Hepatocyte (in vitro differentiated cells): ENCODE measurements around the gene RNF224. TPM values are rescaled to one million over a fixed set of nuclear protein-coding genes. Genes with fewer than 3 reads are reported as not detected.

Source experiments
- DNase-seq: peaks from one replicate; pipeline ENCODE4 v3.0.0-alpha.2; 2016; ENCODE audit warnings: low spot score
- H2AFZ ChIP-seq: fragments of 200-600 bp; sonication (generic); 2 replicates; pipeline ENCODE4 v1.6.0; 2016; ENCODE audit warnings: antibody characterized with exemption, mild to moderate bottlenecking
- H3K27ac ChIP-seq: fragments of 200-600 bp; sonication (generic); 2 replicates; pipeline ENCODE4 v1.5.1; 2016; ENCODE audit warnings: mild to moderate bottlenecking
- H3K27me3 ChIP-seq: fragments of 200-600 bp; sonication (generic); 2 replicates; pipeline ENCODE4 v1.6.1; 2016
- H3K36me3 ChIP-seq: fragments of 200-600 bp; sonication (generic); replicated peaks from 2 replicates; pipeline ENCODE4 v1.5.1; 2016; ENCODE audit warnings: low read depth; ENCODE audit not compliant: insufficient read depth
- H3K4me1 ChIP-seq: fragments of 200-600 bp; sonication (generic); 2 replicates; pipeline ENCODE4 v1.5.1; 2016; ENCODE audit warnings: mild to moderate bottlenecking, moderate library complexity; ENCODE audit not compliant: insufficient read depth
- H3K4me2 ChIP-seq: fragments of 200-600 bp; sonication (generic); 2 replicates; pipeline ENCODE4 v1.6.0; 2016
- H3K4me3 ChIP-seq: fragments of 200-600 bp; sonication (generic); 2 replicates; pipeline ENCODE4 v1.5.1; 2016; ENCODE audit warnings: mild to moderate bottlenecking
- H3K79me2 ChIP-seq: fragments of 200-600 bp; sonication (generic); 2 replicates; pipeline ENCODE4 v1.6.0; 2017; ENCODE audit warnings: mild to moderate bottlenecking
- H3K9me2 ChIP-seq: fragments of 200-600 bp; sonication (generic); replicated peaks from 2 replicates; pipeline ENCODE4 v1.6.0; 2017; ENCODE audit warnings: mild to moderate bottlenecking; ENCODE audit not compliant: insufficient read depth
- H3K9me3 ChIP-seq: fragments of 200-600 bp; sonication (generic); 2 replicates; pipeline ENCODE4 v1.5.1; 2016; ENCODE audit warnings: low read depth, mild to moderate bottlenecking
- H4K20me1 ChIP-seq: fragments of 200-600 bp; sonication (generic); 2 replicates; pipeline ENCODE4 v1.6.0; 2016; ENCODE audit warnings: mild to moderate bottlenecking; ENCODE audit not compliant: insufficient read depth, poor library complexity, severe bottlenecking
- CTCF ChIP-seq: fragments of 200-600 bp; sonication (generic); IDR thresholded peaks from 2 replicates; pipeline ENCODE4 v1.5.1; 2016; ENCODE audit warnings: antibody characterized with exemption, mild to moderate bottlenecking; ENCODE audit not compliant: poor library complexity
- EZH2 ChIP-seq: fragments of 200-600 bp; sonication (generic); IDR thresholded peaks from 2 replicates; pipeline ENCODE4 v1.6.1; 2016; ENCODE audit warnings: antibody characterized with exemption, mild to moderate bottlenecking, borderline replicate concordance
- EZH2phosphoT487 ChIP-seq: fragments of 200-600 bp; sonication (generic); IDR thresholded peaks from one replicate; pipeline ENCODE4 v1.6.1; 2018; ENCODE audit warnings: antibody characterized with exemption, mild to moderate bottlenecking, low read depth, moderate library complexity; ENCODE audit not compliant: unreplicated experiment, severe bottlenecking
- WGBS: methylation state at CpG from one replicate; pipeline ENCODE4 v1.1.6; 2016; ENCODE audit warnings: low lambda C conversion rate; ENCODE audit errors: missing lambda C conversion rate; 5-methylcytosine and 5-hydroxymethylcytosine counted together
- polyA plus RNA-seq: library from polyadenylated mRNA; unstranded; fragments of >200 nt; fragmentation: Nextera tagmentation; extraction: Ambion mirVana; gene quantifications from 2 replicates; pipeline ENCODE4 v1.2.1, GENCODE V29; 2016
- total RNA-seq: library from RNA; depleted of rRNA; stranded (reverse); fragments of >200 nt; gene quantifications from 2 replicates; pipeline ENCODE4 v1.2.3, GENCODE V29; 2014

Gene RNF224
- total and polyA plus RNA-seq, 2 experiments from 2014 or later: 1.1 to 1.4 TPM

- no peaks in the 10 kb centered on the region for H3K9me3 ChIP-seq
- peaks cover 15% of the 10 kb centered on the region for H3K79me2 ChIP-seq
- no peak overlapping the region for H3K4me3 ChIP-seq
- TF ChIP-seq EZH2phosphoT487 (no peak), EZH2 (no peak), CTCF (no peak)
- H3K27me3 ChIP-seq: no peaks in the 10 kb centered on the region
- DNase-seq: no peak
- no peak overlapping the region for H3K27ac ChIP-seq
- H3K4me1 ChIP-seq: peaks cover 7% of the 10 kb centered on the region
- peaks cover 4% of the 10 kb centered on the region for H4K20me1 ChIP-seq
- WGBS: 95% methylated on average over 17 of the region's 17 CpGs
- no peaks in the 10 kb centered on the region for H3K36me3 ChIP-seq
- no peaks in the 10 kb centered on the region for H3K9me2 ChIP-seq
- no peak overlapping the region for H3K4me2 ChIP-seq
- H2AFZ ChIP-seq: no peak overlapping the region
Measured at GRCh38 chr9:137182836-137183235, 44.5 kb upstream of the RNF224 start.

GRCh38 chr9:137183980-137184595, 43.2 kb upstream of the RNF224 start:
- 95% methylated on average over 23 of the region's 27 CpGs for WGBS
- H3K9me3 ChIP-seq: no peaks in the 10 kb centered on the region
- peaks cover 4% of the 10 kb centered on the region for H4K20me1 ChIP-seq
- H2AFZ ChIP-seq: no peak overlapping the region
- no peak overlapping the region for H3K4me3 ChIP-seq
- H3K27me3 ChIP-seq: no peaks in the 10 kb centered on the region
- H3K79me2 ChIP-seq: peaks cover 19% of the 10 kb centered on the region
- no peak overlapping the region for H3K27ac ChIP-seq
- no peaks in the 10 kb centered on the region for H3K36me3 ChIP-seq
- no peak overlapping the region for H3K4me2 ChIP-seq
- H3K9me2 ChIP-seq: no peaks in the 10 kb centered on the region
- H3K4me1 ChIP-seq: peaks cover 7% of the 10 kb centered on the region
- no peak for TF ChIP-seq CTCF
- TF ChIP-seq EZH2: no peak
- TF ChIP-seq EZH2phosphoT487: no peak
- no peak for DNase-seq

GRCh38 chr9:137184881-137185660, 42.2 kb upstream of the RNF224 start:
- H3K4me3 ChIP-seq: no peak overlapping the region
- WGBS: 92% methylated on average over 48 of the region's 48 CpGs
- H3K4me1 ChIP-seq: peaks cover 14% of the 10 kb centered on the region
- no peak overlapping the region for H3K27ac ChIP-seq
- no peak overlapping the region for H2AFZ ChIP-seq
- H3K9me2 ChIP-seq: no peaks in the 10 kb centered on the region
- no peaks in the 10 kb centered on the region for H3K9me3 ChIP-seq
- peaks cover 14% of the 10 kb centered on the region for H4K20me1 ChIP-seq
- no peak overlapping the region for H3K4me2 ChIP-seq
- TF ChIP-seq CTCF: no peak
- TF ChIP-seq EZH2: no peak
- TF ChIP-seq EZH2phosphoT487: no peak
- no peak for DNase-seq
- H3K79me2 ChIP-seq: peaks cover 26% of the 10 kb centered on the region
- H3K36me3 ChIP-seq: no peaks in the 10 kb centered on the region
- H3K27me3 ChIP-seq: no peaks in the 10 kb centered on the region
